Colonic mucosa (tissue), 4 donors: ENCODE data around the gene IFNL3. TPM values are rescaled to one million over a fixed set of nuclear protein-coding genes. Genes with fewer than 3 reads are reported as not detected.

Experiments used
- DNase-seq: peaks from one replicate; pipeline ENCODE4 v3.0.0-alpha.2; 2020
- H3K27ac ChIP-seq: fragments of 200-600 bp; one replicate; pipeline ENCODE4 v1.8.0; 2021
- H3K27me3 ChIP-seq: fragments of 200-600 bp; one replicate; pipeline ENCODE4 v1.8.0; 2021
- H3K36me3 ChIP-seq: fragments of 200-600 bp; one replicate; pipeline ENCODE4 v1.8.0; 2021
- H3K4me1 ChIP-seq: fragments of 200-600 bp; one replicate; pipeline ENCODE4 v1.8.0; 2021; ENCODE audit warnings: mild to moderate bottlenecking
- H3K4me3 ChIP-seq: fragments of 200-600 bp; one replicate; pipeline ENCODE4 v1.8.0; 2021
- H3K9ac ChIP-seq, 2 donors: one replicate each; pipeline ENCODE4 v1.7.0; 2013; ENCODE audit warnings: control low read depth in 2 of 2, low read depth in 2 of 2, low read length in 2 of 2
- H3K9me3 ChIP-seq: fragments of 200-600 bp; one replicate; pipeline ENCODE4 v1.8.0; 2021
- intact Hi-C: fragments of 100-400 bp; cut with DNase I; formaldehyde crosslinking; loops from one replicate; pipeline ENCODE4 v1.14.1; 2022
- total RNA-seq, 2 donors: library from RNA; stranded (reverse); fragmentation: NEBNext Ultra II Directional in 1 of 2; extraction: Animal tissue kit (Norgen Biotek cat#: 25700) in 1 of 2; gene quantifications; one replicate each; pipeline ENCODE4 v1.2.1, GENCODE V29; 2021
- TF ChIP-seq, protein P1 (sequence below): fragments of 200-600 bp; IDR thresholded peaks from one replicate; pipeline ENCODE4 v1.8.0; 2022; ENCODE audit warnings: antibody characterized with exemption, mild to moderate bottlenecking
- donor health status: healthy.
- donor health status: DM: no; HTN: no; CAD: no.
- donor health status: DM: no; HTN: no; CAD: no.

IFNL3 gene
- total RNA-seq, 2 donors from 2014 or later = not detected

- H3K9ac ChIP-seq = no peak overlapping the region
- intact Hi-C loops = no loop called here
- DNase-seq = peak; percentile 30
- no peaks in the 10 kb centered on the region for H3K27me3 ChIP-seq
- no peaks in the 10 kb centered on the region for H3K36me3 ChIP-seq
- no peak overlapping the region for H3K4me3 ChIP-seq
- no peak overlapping the region for H3K27ac ChIP-seq
- TF ChIP-seq, protein P1, sequence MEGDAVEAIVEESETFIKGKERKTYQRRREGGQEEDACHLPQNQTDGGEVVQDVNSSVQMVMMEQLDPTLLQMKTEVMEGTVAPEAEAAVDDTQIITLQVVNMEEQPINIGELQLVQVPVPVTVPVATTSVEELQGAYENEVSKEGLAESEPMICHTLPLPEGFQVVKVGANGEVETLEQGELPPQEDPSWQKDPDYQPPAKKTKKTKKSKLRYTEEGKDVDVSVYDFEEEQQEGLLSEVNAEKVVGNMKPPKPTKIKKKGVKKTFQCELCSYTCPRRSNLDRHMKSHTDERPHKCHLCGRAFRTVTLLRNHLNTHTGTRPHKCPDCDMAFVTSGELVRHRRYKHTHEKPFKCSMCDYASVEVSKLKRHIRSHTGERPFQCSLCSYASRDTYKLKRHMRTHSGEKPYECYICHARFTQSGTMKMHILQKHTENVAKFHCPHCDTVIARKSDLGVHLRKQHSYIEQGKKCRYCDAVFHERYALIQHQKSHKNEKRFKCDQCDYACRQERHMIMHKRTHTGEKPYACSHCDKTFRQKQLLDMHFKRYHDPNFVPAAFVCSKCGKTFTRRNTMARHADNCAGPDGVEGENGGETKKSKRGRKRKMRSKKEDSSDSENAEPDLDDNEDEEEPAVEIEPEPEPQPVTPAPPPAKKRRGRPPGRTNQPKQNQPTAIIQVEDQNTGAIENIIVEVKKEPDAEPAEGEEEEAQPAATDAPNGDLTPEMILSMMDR = no peak
- no peaks in the 10 kb centered on the region for H3K9me3 ChIP-seq
- no peaks in the 10 kb centered on the region for H3K4me1 ChIP-seq
Measured at GRCh38 chr19:39254531-39255345, 9.9 kb upstream of the IFNL3 start.

- intact Hi-C loops = no loop called here
- Histone ChIP-seq H3K4me1 (no peaks in the 10 kb centered on the region), H3K4me3 (no peak overlapping the region), H3K9ac (no peak overlapping the region), H3K9me3 (no peaks in the 10 kb centered on the region), H3K27ac (no peak overlapping the region), H3K27me3 (peaks cover 3% of the 10 kb centered on the region), H3K36me3 (no peaks in the 10 kb centered on the region)
- no peak for DNase-seq
- TF ChIP-seq, protein P1 = no peak
Measured at GRCh38 chr19:39253374-39254149, 8.8 kb upstream of the IFNL3 start.

DNA sequence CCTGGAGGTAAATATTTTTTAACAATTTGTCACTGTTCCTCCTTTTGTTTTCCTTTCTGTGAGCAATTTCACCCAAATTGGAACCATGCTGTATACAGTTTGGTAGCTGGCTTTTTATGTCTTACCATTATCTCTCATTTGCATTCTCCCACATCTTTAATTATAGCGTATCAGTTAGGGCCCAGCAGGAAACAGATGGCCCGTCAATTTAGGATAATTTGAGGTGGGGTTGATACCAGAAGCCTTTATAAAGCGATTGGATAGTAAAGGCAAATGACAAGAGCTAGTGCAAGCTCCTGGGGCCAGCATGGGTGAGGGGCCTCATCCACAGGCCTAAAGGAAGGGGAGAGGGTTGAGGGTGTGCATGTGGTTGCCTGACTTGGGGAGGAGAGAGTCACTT, 7.7 kb upstream of the IFNL3 start:
- H3K4me1 ChIP-seq = no peaks in the 10 kb centered on the region
- no peaks in the 10 kb centered on the region for H3K9me3 ChIP-seq
- peaks cover 14% of the 10 kb centered on the region for H3K27me3 ChIP-seq
- no peak overlapping the region for H3K4me3 ChIP-seq
- no peaks in the 10 kb centered on the region for H3K36me3 ChIP-seq
- H3K27ac ChIP-seq = no peak overlapping the region
- DNase-seq = no peak
- TF ChIP-seq, protein P1 = no peak
- no peak overlapping the region for H3K9ac ChIP-seq
- intact Hi-C loops = no loop called here

DNA sequence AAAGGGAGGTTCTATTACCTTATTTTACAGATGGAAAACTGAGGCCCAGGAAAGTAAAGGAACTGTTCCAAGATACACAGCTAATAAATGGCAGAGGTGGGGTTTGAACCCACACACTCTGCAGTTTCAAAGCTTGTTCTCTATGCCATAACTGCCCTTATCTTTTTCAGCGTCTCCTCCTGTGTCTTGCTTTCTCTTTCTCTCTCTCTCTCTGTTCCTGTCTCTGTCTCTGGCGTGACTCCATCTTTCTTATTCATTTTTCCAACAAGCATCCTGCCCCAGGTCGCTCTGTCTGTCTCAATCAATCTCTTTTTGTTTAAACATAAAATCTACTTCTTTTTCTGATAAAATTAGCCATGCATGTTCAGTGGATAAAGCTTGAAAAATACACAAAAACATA, 7.0 kb upstream of the IFNL3 start:
- no peak overlapping the region for H3K4me3 ChIP-seq
- H3K27ac ChIP-seq = no peak overlapping the region
- H3K36me3 ChIP-seq = no peaks in the 10 kb centered on the region
- intact Hi-C loops = no loop called here
- no peak overlapping the region for H3K9ac ChIP-seq
- no peak for DNase-seq
- peaks cover 20% of the 10 kb centered on the region for H3K27me3 ChIP-seq
- H3K9me3 ChIP-seq = no peaks in the 10 kb centered on the region
- TF ChIP-seq, protein P1 = no peak
- no peaks in the 10 kb centered on the region for H3K4me1 ChIP-seq

DNA sequence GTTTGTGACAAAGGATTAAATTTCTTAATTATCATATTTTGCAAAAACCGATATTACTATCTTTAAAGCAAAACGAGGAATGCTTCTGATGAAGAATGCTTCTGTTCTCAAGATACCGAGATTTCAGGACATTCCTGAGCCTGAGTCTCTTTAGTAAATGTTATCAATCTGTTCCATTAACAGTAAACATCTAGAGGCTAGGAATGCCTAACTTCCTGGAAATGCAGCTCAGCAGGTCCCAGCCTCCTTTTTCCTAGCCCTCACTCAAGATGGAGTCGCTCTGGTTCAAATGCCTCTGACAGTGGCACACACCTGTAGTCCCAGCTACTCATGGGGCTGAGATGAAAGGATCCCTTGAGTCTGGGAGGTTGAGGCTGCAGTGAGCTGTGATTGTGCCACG, 6.3 kb upstream of the IFNL3 start:
- Histone ChIP-seq H3K27me3 (peaks cover 21% of the 10 kb centered on the region), H3K4me1 (no peaks in the 10 kb centered on the region)

More for the DNA sequence above, 6.3 kb upstream of the IFNL3 start:
- TF ChIP-seq, protein P1 = no peak
- Histone ChIP-seq H3K4me3 (no peak overlapping the region), H3K9ac (no peak overlapping the region), H3K27ac (no peak overlapping the region), H3K36me3 (no peaks in the 10 kb centered on the region), H3K9me3 (no peaks in the 10 kb centered on the region)
- DNase-seq = no peak
- intact Hi-C loops = no loop called here
